K562 (cell line): Measurements from ENCODE around the gene TENM4. TPM values are rescaled to one million over a fixed set of nuclear protein-coding genes. Genes with fewer than 3 reads are reported as not detected.

ENCODE experiments used
- ATAC-seq: fragments of 200-7000 bp; cut with Tn5 transposase; 3 replicates; pipeline ENCODE4 v1.9.1; 2020; ENCODE audit warnings: moderate library complexity
- BruUV-seq: library from RNA; stranded (reverse); fragments of 400-500 nt; replicated peaks from 2 replicates; lab custom pipeline; 2021; lab: Mats Ljungman, UMichigan
- CTCF ChIA-PET: fragments of 300-600 bp; formaldehyde crosslinking; extraction: SDS; loops from one replicate; lab custom pipeline; 2021; ENCODE audit warnings: low intra/inter-chr PET ratio; lab: Yijun Ruan, JAX
- POLR2A ChIA-PET: fragments of 300-600, 350-650 bp; sonication (Branson Sonifier 250); formaldehyde crosslinking; extraction: SDS; loops from one replicate; lab custom pipeline; 2021; ENCODE audit warnings: antibody characterized with exemption, inconsistent platforms; lab: Yijun Ruan, JAX
- DNase-seq, 4 experiments: peaks; one replicate each; pipeline versions ENCODE4 v3.0.0 to v3.0.0-alpha.2; 2011 to 2018; ENCODE audit warnings: low spot score in 3 of 4, mixed read lengths in 3 of 4; ENCODE audit errors: extremely low read depth in 1 of 4
- FAIRE-seq: peaks from 2 replicates; lab custom pipeline; 2011; peaks lifted over from hg19 to GRCh38; lab: Jason Lieb, UNC
- H2AFZ ChIP-seq: 2 replicates; pipeline ENCODE4 v1.6.0; 2011; ENCODE audit warnings: low read depth, low read length, control low read depth, inconsistent platforms
- H3K27ac ChIP-seq: fragments of 200-600 bp; 3 replicates; pipeline ENCODE4 v1.8.0; 2011; ENCODE audit warnings: low read depth, mild to moderate bottlenecking, control low read depth, inconsistent platforms, low read length, moderate library complexity, mixed read lengths; ENCODE audit errors: extremely low read depth
- H3K27me3 ChIP-seq, 2 experiments: fragments of 300-600 bp in 1 of 2; 2 replicates in 1 of 2; 3 replicates in 1 of 2; pipeline versions ENCODE4 v1.6.0 to v1.8.0; 2011; ENCODE audit warnings: inconsistent platforms in 2 of 2, low read length in 2 of 2, mild to moderate bottlenecking in 1 of 2, mixed read lengths in 1 of 2, moderate library complexity in 1 of 2; ENCODE audit not compliant: control insufficient read depth in 2 of 2, insufficient read depth in 2 of 2
- H3K36me3 ChIP-seq: fragments of 300-600 bp; 3 replicates; pipeline ENCODE4 v1.8.0; 2011; ENCODE audit warnings: mild to moderate bottlenecking, low read length, inconsistent platforms; ENCODE audit not compliant: control insufficient read depth, insufficient read depth
- H3K4me1 ChIP-seq, 2 experiments: fragments of 200-600 bp in 1 of 2; replicated peaks in 1 of 2; 2 replicates in 1 of 2; 3 replicates in 1 of 2; pipeline versions ENCODE4 v1.5.1 to v1.8.0; 2011; ENCODE audit warnings: inconsistent platforms in 2 of 2, low read length in 2 of 2, mild to moderate bottlenecking in 1 of 2, mixed read lengths in 1 of 2, moderate library complexity in 1 of 2; ENCODE audit not compliant: control insufficient read depth in 2 of 2, insufficient read depth in 2 of 2
- H3K4me2 ChIP-seq: 2 replicates; pipeline ENCODE4 v1.6.1; 2011; ENCODE audit warnings: low read length, control low read depth, inconsistent platforms, mixed read lengths; ENCODE audit not compliant: insufficient read depth
- H3K4me3 ChIP-seq: fragments of 200-600 bp; sonication (generic), shearing (Covaris generic); 2 replicates; pipeline ENCODE4 v1.5.1; 2016; ENCODE audit warnings: control low read depth, inconsistent platforms
- H3K79me2 ChIP-seq: fragments of 200-600 bp; 3 replicates; pipeline ENCODE4 v1.8.0; 2011; ENCODE audit warnings: low read length, inconsistent platforms; ENCODE audit not compliant: control insufficient read depth, insufficient read depth
- H3K9ac ChIP-seq, 2 experiments: 2 replicates each; pipeline versions ENCODE4 v1.6.0 to v1.6.1; 2011; ENCODE audit warnings: low read depth in 2 of 2, low read length in 2 of 2, control low read depth in 1 of 2, inconsistent platforms in 1 of 2, mild to moderate bottlenecking in 1 of 2, mixed read lengths in 1 of 2; ENCODE audit not compliant: insufficient read depth in 1 of 2
- H3K9me1 ChIP-seq: one replicate; pipeline ENCODE4 v1.6.0; 2011; ENCODE audit warnings: inconsistent platforms, mild to moderate bottlenecking, low read length, moderate library complexity; ENCODE audit not compliant: control insufficient read depth, insufficient read depth
- H3K9me3 ChIP-seq: replicated peaks from 2 replicates; pipeline ENCODE4 v1.5.1; 2011; ENCODE audit warnings: low read depth, low read length, inconsistent platforms; ENCODE audit not compliant: control insufficient read depth, insufficient read depth
- H4K20me1 ChIP-seq: replicated peaks from 2 replicates; pipeline ENCODE4 v1.6.1; 2011; ENCODE audit warnings: low read length, inconsistent platforms, mixed read lengths; ENCODE audit not compliant: control insufficient read depth, insufficient read depth
- ARID3B ChIP-seq: fragments of 250-450 bp; sonication (Bioruptor Pico); IDR thresholded peaks from 2 replicates; pipeline ENCODE4 v1.4.0; 2020; ENCODE audit warnings: borderline replicate concordance
- BACH1 ChIP-seq: fragments of 200-800 bp; sonication (Bioruptor generic); IDR thresholded peaks from 2 replicates; pipeline ENCODE4 v1.6.1; 2016; ENCODE audit warnings: missing genetic modification characterization, missing compliant biosample characterization
- CLOCK ChIP-seq: fragments of 250-450 bp; sonication (Bioruptor Pico); IDR thresholded peaks from 2 replicates; pipeline ENCODE4 v1.4.0; 2020; ENCODE audit warnings: mild to moderate bottlenecking, moderate library complexity, borderline replicate concordance
- CREM ChIP-seq: IDR thresholded peaks from 2 replicates; pipeline ENCODE4 v1.6.1; 2014; ENCODE audit warnings: antibody characterized with exemption, low read depth
- ELF4 ChIP-seq: fragments of 450-650 bp; formaldehyde crosslinking; IDR thresholded peaks from 2 replicates; pipeline ENCODE4 v1.4.0; 2022; ENCODE audit warnings: missing genetic modification characterization
- HDAC1 ChIP-seq, 2 experiments: fragments of 450-650 bp; IDR thresholded peaks; 2 replicates each; pipeline ENCODE4 v1.6.1; 2016 to 2017; ENCODE audit warnings: inconsistent platforms in 1 of 2, mild to moderate bottlenecking in 1 of 2, moderate library complexity in 1 of 2
- KLF16 ChIP-seq: IDR thresholded peaks from 2 replicates; pipeline ENCODE4 v1.6.1; 2016; ENCODE audit warnings: antibody characterized with exemption
- SUPT5H ChIP-seq: fragments of 450-650 bp; IDR thresholded peaks from 2 replicates; pipeline ENCODE4 v1.6.1; 2016
- ZBTB11 ChIP-seq, 3 experiments: fragments of 200-800 bp in 1 of 3; fragments of 250-450 bp in 1 of 3; fragments of 450-650 bp in 1 of 3; sonication (Bioruptor Pico) in 1 of 3; sonication (Bioruptor generic) in 1 of 3; formaldehyde crosslinking in 1 of 3; IDR thresholded peaks; 2 replicates each; pipeline versions ENCODE4 v1.6.1 to v1.8.0; 2016 to 2022; ENCODE audit warnings: mild to moderate bottlenecking in 2 of 3, missing genetic modification characterization in 2 of 3, missing compliant biosample characterization in 1 of 3, moderate library complexity in 1 of 3
- ZNF444 ChIP-seq: fragments of 250-450 bp; sonication (Bioruptor Pico); IDR thresholded peaks from 2 replicates; pipeline ENCODE4 v1.4.0; 2020; ENCODE audit warnings: mild to moderate bottlenecking, moderate library complexity
- ZNF584 ChIP-seq: fragments of 200-800 bp; sonication (Bioruptor generic); IDR thresholded peaks from 2 replicates; pipeline ENCODE4 v1.6.1; 2016; ENCODE audit warnings: low read depth, mild to moderate bottlenecking, missing genetic modification characterization, missing compliant biosample characterization
- WGBS: fragments of 100-300 bp; shearing (Covaris generic); methylation state at CpG from one replicate; pipeline ENCODE4 v1.1.6; 2016; ENCODE audit warnings: low coverage, mixed read lengths; ENCODE audit not compliant: insufficient coverage; ENCODE audit errors: missing lambda C conversion rate; 5-methylcytosine and 5-hydroxymethylcytosine counted together
- in situ Hi-C: fragments of 300-500 bp; cut with MboI; formaldehyde crosslinking; loops from 4 replicates; pipeline ENCODE4 v1.15.0; 2018; ENCODE audit warnings: inconsistent platforms, mixed read lengths
- intact Hi-C: fragments of 100-400 bp; cut with micrococcal nuclease; formaldehyde crosslinking; loops from 2 replicates; pipeline ENCODE4 v1.14.2; 2022
- polyA plus RNA-seq, 8 experiments: library from polyadenylated mRNA; depleted of rRNA in 4 of 8; stranded (reverse) in 5 of 8; unstranded in 3 of 8; fragments of >200 nt; fragmentation: Nextera tagmentation in 2 of 8; fragmentation: Illumina TruSeq in 1 of 8; extraction: Ambion mirVana in 2 of 8; extraction: Trizol in 1 of 8; gene quantifications; 2 replicates each; pipeline versions ENCODE4 v1.2.1 to v1.2.3, GENCODE V29; 2011 to 2014; ENCODE audit warnings: inconsistent platforms in 1 of 8, missing spikeins in 1 of 8
- total RNA-seq, 7 experiments: library from RNA; depleted of rRNA in 6 of 7; stranded (reverse); fragments of >200 nt in 6 of 7; fragmentation: Illumina TruSeq in 2 of 7; extraction: Trizol in 2 of 7; gene quantifications; 2 replicates each; pipeline versions ENCODE4 v1.2.1 to v1.2.3, GENCODE V29; 2011 to 2021; ENCODE audit warnings: low replicate concordance in 1 of 7

Gene TENM4
- total and polyA plus RNA-seq, 9 of the 15 experiments (the other 6 are each of a cell fraction or from before 2014, with no cell fraction given) = 0.16 TPM; not detected in 8

- TF ChIP-seq HDAC1 (IDR thresholded peaks at IDR 0.05) (no peak), CREM (no peak), BACH1 (tag) (no peak)
Observed at GRCh38 chr11:79265756-79266322, 175.0 kb downstream of the TENM4 start (continued).

GRCh38 chr11:79264284-79264683 is 176.5 kb downstream of the TENM4 start:
- ChIA-PET CTCF (no interaction called here), POLR2A (no interaction called here)
- no TSS peak for BruUV-seq
- no peaks in the 10 kb centered on the region for H3K4me1 ChIP-seq
- FAIRE-seq (no peak), ATAC-seq (no peak), DNase-seq (no peak)
- in situ Hi-C loops = no loop called here
- no peaks in the 10 kb centered on the region for H3K79me2 ChIP-seq
- whole genome bisulfite sequencing = 4% methylated on average over 6 of the region's 6 CpGs
- no peaks in the 10 kb centered on the region for H4K20me1 ChIP-seq
- no peak overlapping the region for H3K4me3 ChIP-seq
- H2AFZ ChIP-seq = no peak overlapping the region
- H3K27me3 ChIP-seq = no peaks in the 10 kb centered on the region
- H3K4me2 ChIP-seq = no peak overlapping the region
- no peak overlapping the region for H3K27ac ChIP-seq
- H3K9me3 ChIP-seq = no peaks in the 10 kb centered on the region
- no peak overlapping the region for H3K9ac ChIP-seq
- no peaks in the 10 kb centered on the region for H3K9me1 ChIP-seq
- H3K36me3 ChIP-seq = no peaks in the 10 kb centered on the region
- intact Hi-C loops = no loop called here
- TF ChIP-seq CLOCK (CRISPR knock-in tag) = no peak
- no peak for TF ChIP-seq ELF4 (CRISPR knock-in tag)
- TF ChIP-seq ZNF444 (CRISPR knock-in tag) = no peak
- TF ChIP-seq ZBTB11 (CRISPR knock-in tag; IDR thresholded peaks at IDR 0.05) = no peak
- TF ChIP-seq ZNF584 (CRISPR knock-in tag) = no peak
- TF ChIP-seq KLF16 = no peak
- no peak for TF ChIP-seq SUPT5H
- TF ChIP-seq ARID3B (CRISPR knock-in tag) = no peak
